ENCODE measurements around the gene DDRGK1.
"Not testable (repeated sequence)": the region's sequence is repeated elsewhere in the genome, so short reads cannot be mapped to it uniquely, and the experiment has no call there.

The DDRGK1 gene

DNA sequence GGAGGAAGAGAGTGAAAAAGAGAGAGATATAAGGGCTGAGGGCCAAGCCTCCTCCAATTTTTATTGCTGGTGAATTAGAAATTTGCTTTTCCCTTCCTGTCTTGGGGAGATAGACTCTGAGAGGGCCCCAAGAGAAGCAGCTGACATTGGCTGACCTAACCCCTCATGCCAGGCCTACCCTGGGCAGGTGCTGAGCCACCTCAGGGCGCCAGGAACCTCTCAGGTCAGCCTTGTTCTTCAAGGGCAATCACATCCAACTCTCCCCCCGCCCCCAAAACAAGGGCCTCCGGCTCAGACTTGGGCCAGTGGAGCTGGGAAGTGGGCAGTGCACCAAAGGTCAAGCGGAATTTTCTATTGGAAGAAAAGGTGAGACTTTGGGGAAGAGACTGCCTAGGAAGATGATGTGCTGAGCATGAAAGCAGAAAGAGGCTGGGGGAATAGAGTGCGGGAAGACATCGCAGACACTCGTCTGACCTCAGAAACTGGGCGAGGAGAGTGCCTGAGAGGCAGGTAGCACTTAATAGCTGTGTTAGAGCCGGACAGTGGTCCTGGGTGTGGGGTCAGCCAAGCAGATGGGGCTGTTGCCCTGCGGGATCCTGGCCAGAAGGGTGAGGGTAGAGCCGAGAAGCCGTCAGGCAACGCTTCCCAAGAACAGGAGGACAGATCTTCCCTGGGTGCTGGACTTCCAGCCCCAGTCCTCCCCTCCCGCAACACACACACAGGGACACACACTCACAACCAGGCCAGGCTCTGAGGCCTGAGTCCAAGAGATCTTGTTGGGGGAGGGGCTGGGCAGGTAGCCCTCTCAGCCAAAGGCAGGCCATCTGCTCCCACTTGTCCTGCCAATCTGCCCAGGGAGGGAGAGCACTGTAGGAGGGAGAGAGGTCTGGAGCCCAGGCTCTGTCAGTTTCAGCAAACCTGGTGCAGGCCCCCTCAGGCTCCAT lies 41.1 kb downstream of the DDRGK1 start:
- no peak for FAIRE-seq

DNA sequence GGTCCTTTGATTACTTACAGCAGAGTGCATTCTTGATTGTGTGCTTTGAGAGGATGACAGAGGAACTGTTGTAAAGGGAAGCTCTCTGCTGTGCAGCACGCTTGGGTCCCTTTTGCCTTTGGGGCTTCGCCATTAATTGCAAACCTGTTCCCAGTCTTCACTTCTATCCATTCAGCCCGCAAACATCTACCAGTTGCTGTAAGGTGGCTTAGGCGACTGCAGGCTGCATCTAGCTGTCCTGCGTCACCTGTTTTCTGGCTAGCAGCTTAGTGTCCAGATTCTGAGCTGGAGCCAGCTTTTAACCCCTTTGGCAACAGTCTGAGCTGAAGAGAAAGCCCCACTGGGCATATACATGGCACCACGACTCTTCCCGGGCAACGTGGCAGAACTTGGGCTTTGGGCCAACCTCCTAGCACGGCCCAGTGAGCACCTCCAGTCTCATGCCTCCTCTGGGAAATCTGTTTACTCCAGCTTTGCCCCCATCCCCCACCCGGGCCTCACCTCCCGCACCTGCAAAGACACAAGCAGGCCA lies 42.3 kb downstream of the DDRGK1 start:
- peak; percentile 56 for FAIRE-seq

DNA sequence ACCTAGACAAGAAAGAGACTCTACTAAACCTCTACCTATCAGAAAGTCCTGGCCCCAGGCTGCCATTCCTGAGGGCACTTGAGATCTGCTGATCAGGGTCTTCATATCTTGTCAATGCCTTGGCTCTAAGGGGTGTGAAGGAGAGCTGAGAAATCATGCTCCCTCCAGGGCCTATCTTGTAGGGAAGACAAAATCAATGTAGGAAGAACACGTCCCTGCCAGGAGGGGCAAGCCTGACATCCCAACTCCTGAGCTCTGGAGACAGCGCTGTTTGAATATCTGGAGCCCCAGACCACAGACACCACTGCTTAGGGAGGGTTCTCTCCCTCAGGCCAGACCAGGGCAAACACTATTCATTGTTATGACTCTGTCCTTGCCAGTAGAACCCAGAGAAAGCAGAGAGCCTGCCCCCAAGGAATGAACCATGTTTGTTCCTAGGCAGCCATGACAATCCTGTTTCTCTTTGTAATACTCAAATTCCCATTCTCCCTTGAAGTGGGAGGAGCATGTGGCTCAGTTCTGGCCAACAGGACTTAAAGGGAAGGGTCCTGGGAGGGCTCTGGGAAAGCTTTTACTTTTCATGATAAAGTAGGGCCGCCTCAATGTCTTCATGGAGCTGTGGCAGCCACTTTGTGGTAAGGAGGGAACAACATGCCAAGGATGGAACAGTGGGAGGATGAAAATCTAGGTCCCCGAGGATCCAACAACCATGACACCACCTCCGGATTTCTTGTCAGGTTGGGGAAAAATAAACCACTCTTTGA lies 43.0 kb downstream of the DDRGK1 start:
- no peak for FAIRE-seq

GRCh38 chr20:3160418-3160817 lies 44.1 kb downstream of the DDRGK1 start:
- no peak for FAIRE-seq

GRCh38 chr20:3158968-3159431 lies 45.5 kb downstream of the DDRGK1 start:
- FAIRE-seq: no peak

- FAIRE-seq: no peak
Observed at GRCh38 chr20:3157817-3158216, 46.7 kb downstream of the DDRGK1 start.

GRCh38 chr20:3156811-3157619 lies 47.5 kb downstream of the DDRGK1 start:
- no peak for FAIRE-seq

GRCh38 chr20:3152057-3152644 lies 52.3 kb downstream of the DDRGK1 start:
- FAIRE-seq: not testable (repeated sequence)

GRCh38 chr20:3150908-3151307 lies 53.6 kb downstream of the DDRGK1 start:
- no peak for FAIRE-seq

GRCh38 chr20:3146732-3147341 lies 57.6 kb downstream of the DDRGK1 start:
- FAIRE-seq: no peak

DNA sequence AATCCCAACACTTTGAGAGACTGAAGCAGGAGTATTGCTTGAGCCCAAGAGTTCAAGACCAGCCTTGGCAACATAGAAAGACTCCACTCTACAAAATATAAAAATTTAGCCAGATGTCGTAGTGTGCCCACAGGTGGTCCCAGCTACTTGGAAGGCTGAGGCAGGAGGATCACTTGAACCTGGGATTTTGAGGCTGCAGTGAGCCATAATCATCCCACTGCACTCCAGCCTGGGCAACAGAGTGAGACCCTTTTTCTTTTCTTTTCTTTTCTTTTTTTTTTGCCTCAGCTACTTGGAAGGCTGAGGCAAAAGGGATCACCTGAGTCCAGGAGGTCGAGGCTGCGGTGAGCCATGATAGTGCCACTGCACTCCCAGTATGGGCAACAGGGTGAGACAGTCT lies 62.7 kb downstream of the DDRGK1 start:
- no peak for FAIRE-seq

Measured in islet of Langerhans (tissue), 1 donor.